ENCODE results near the gene ADAMTSL1. TPM values are rescaled to one million over a fixed set of nuclear protein-coding genes. Genes with fewer than 3 reads are reported as not detected.

Gene ADAMTSL1
- total RNA-seq, 4 donors from 2014 or later: 0.32 to 2.3 (median 1.3) TPM

- Histone ChIP-seq H3K27ac (no peak overlapping the region), H3K9me3 (no peaks in the 10 kb centered on the region), H3K36me3 (no peaks in the 10 kb centered on the region), H3K4me1 (peaks cover 7% of the 10 kb centered on the region), H3K4me3 (no peak overlapping the region), H3K27me3 (no peaks in the 10 kb centered on the region)
- TF ChIP-seq EP300 (IDR thresholded peaks at IDR 0.05) (no peak), POLR2A (IDR thresholded peaks at IDR 0.05) (no peak), POLR2AphosphoS5 (IDR thresholded peaks at IDR 0.05) (no peak), CTCF (IDR thresholded peaks at IDR 0.05) (no peak)
- WGBS: 86% methylated on average over 10 of the region's 10 CpGs
- DNase-seq (ENCODE audit: low spot score in 2 of 2): no peak
Observed at GRCh38 chr9:18788256-18788655, 314.3 kb downstream of the ADAMTSL1 start.

- H3K4me3 ChIP-seq: no peak overlapping the region
- 93% methylated on average over 5 of the region's 5 CpGs for WGBS
- no peaks in the 10 kb centered on the region for H3K27me3 ChIP-seq
- H3K27ac ChIP-seq: no peak overlapping the region
- no peaks in the 10 kb centered on the region for H3K9me3 ChIP-seq
- peaks cover 7% of the 10 kb centered on the region for H3K4me1 ChIP-seq
- TF ChIP-seq POLR2A (IDR thresholded peaks at IDR 0.05): no peak
- no peak for DNase-seq (ENCODE audit: low spot score in 2 of 2)
- H3K36me3 ChIP-seq: no peaks in the 10 kb centered on the region
Observed at GRCh38 chr9:18791074-18791473, 317.1 kb downstream of the ADAMTSL1 start.

- Histone ChIP-seq H3K27ac (no peak overlapping the region), H3K36me3 (no peaks in the 10 kb centered on the region), H3K4me3 (no peak overlapping the region), H3K27me3 (no peaks in the 10 kb centered on the region), H3K9me3 (no peaks in the 10 kb centered on the region), H3K4me1 (peaks cover 5% of the 10 kb centered on the region)
- WGBS: 66% methylated on average over 2 of the region's 2 CpGs
- TF ChIP-seq POLR2AphosphoS5 (IDR thresholded peaks at IDR 0.05) (no peak), EP300 (IDR thresholded peaks at IDR 0.05) (no peak), POLR2A (IDR thresholded peaks at IDR 0.05) (no peak), CTCF (IDR thresholded peaks at IDR 0.05) (no peak)
- DNase-seq (ENCODE audit: low spot score in 2 of 2): no peak
Observed at GRCh38 chr9:18793122-18793521, 319.2 kb downstream of the ADAMTSL1 start.

GRCh38 chr9:18795947-18796671 is 322.2 kb downstream of the ADAMTSL1 start:
- no peaks in the 10 kb centered on the region for H3K9me3 ChIP-seq
- no peaks in the 10 kb centered on the region for H3K27me3 ChIP-seq
- H3K4me3 ChIP-seq: no peak overlapping the region
- H3K36me3 ChIP-seq: no peaks in the 10 kb centered on the region
- H3K27ac ChIP-seq: no peak overlapping the region
- WGBS: 77% methylated on average over 5 of the region's 5 CpGs
- H3K4me1 ChIP-seq: peaks cover 5% of the 10 kb centered on the region
- no peak for DNase-seq (ENCODE audit: low spot score in 2 of 2)
- TF ChIP-seq POLR2A (IDR thresholded peaks at IDR 0.05) (no peak), CTCF (IDR thresholded peaks at IDR 0.05) (no peak), EP300 (IDR thresholded peaks at IDR 0.05) (no peak), POLR2AphosphoS5 (IDR thresholded peaks at IDR 0.05) (no peak)

GRCh38 chr9:18796696-18797270 is 322.8 kb downstream of the ADAMTSL1 start:
- Histone ChIP-seq H3K36me3 (no peaks in the 10 kb centered on the region), H3K27ac (no peak overlapping the region), H3K9me3 (no peaks in the 10 kb centered on the region), H3K4me3 (no peak overlapping the region), H3K27me3 (no peaks in the 10 kb centered on the region), H3K4me1 (peaks cover 5% of the 10 kb centered on the region)
- TF ChIP-seq CTCF (IDR thresholded peaks at IDR 0.05): no peak
- TF ChIP-seq POLR2A (IDR thresholded peaks at IDR 0.05): no peak
- TF ChIP-seq POLR2AphosphoS5 (IDR thresholded peaks at IDR 0.05): no peak
- TF ChIP-seq EP300 (IDR thresholded peaks at IDR 0.05): no peak
- 63% methylated on average over 3 of the region's 3 CpGs for WGBS
- DNase-seq (ENCODE audit: low spot score in 2 of 2): no peak

Measured in suprapubic skin (tissue), 4 donors.